AG04450 (cell line): ENCODE data around the gene QDPR. TPM values are rescaled to one million over a fixed set of nuclear protein-coding genes. Genes with fewer than 3 reads are reported as not detected.

Source experiments
- CTCF ChIA-PET: fragments of 300-600, 350-600 bp; formaldehyde crosslinking; extraction: SDS; loops from one replicate; lab custom pipeline; 2022; ENCODE audit warnings: antibody characterized with exemption, inconsistent platforms; lab: Charles Lee
- POLR2A ChIA-PET: fragments of 350-600 bp; formaldehyde crosslinking; extraction: SDS; loops from one replicate; lab custom pipeline; 2021; ENCODE audit warnings: antibody characterized with exemption, inconsistent platforms; lab: Yijun Ruan, JAX
- DNase-seq: peaks from one replicate; pipeline ENCODE4 v3.0.0-alpha.2; 2011; ENCODE audit warnings: low read depth, low spot score
- H3K27ac ChIP-seq: one replicate; pipeline ENCODE4 v1.5.1; 2012; ENCODE audit warnings: low read depth, low read length, control low read depth
- H3K27me3 ChIP-seq: one replicate; pipeline ENCODE4 v1.6.0; 2012; ENCODE audit warnings: low read length; ENCODE audit not compliant: control insufficient read depth, insufficient read depth
- H3K4me3 ChIP-seq: 2 replicates; pipeline ENCODE4 v1.5.1; 2011; ENCODE audit warnings: mild to moderate bottlenecking, low read depth, low read length, control low read depth
- H3K9me3 ChIP-seq: 2 replicates; pipeline ENCODE4 v1.5.1; 2012; ENCODE audit warnings: low read length; ENCODE audit not compliant: control insufficient read depth, insufficient read depth
- polyA plus RNA-seq: library from polyadenylated mRNA; depleted of rRNA; stranded (reverse); fragments of >200 nt; gene quantifications from 2 replicates; pipeline ENCODE4 v1.2.3, GENCODE V29; 2011
- TF ChIP-seq, protein P1 (sequence below): IDR thresholded peaks from 2 replicates; pipeline ENCODE4 v1.5.1; 2011; ENCODE audit warnings: low read depth, low read length, control low read depth, inconsistent platforms

The QDPR gene
- polyA plus RNA-seq, 1 experiment = 36.4 TPM

DNA sequence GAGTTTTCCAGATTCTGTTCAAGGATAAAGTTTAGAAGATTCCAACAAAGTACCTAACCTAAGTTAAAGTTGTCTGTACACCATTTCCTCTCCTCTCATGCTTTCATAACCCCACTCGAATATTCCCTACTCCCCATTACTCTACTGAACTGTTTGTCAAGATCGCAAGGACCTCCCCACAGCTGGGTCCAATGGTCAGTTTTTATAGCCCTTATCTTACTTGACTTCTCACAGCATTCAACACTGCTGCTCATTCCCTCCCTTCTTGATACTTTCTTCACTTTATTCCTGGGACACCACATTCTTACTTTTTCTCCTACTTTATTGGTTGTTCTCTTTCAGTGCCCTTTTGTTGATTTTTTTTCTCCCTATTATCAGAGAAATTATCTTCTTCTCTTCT, 30.9 kb downstream of the QDPR start:
- ChIA-PET POLR2A (no interaction called here), CTCF (no interaction called here)
- Histone ChIP-seq H3K4me3 (no peak overlapping the region), H3K9me3 (peaks cover 4% of the 10 kb centered on the region; the same call in 1 of the 2 replicates), H3K27me3 (no peaks in the 10 kb centered on the region), H3K27ac (no peak overlapping the region)
- DNase-seq = no peak
- TF ChIP-seq, protein P1, sequence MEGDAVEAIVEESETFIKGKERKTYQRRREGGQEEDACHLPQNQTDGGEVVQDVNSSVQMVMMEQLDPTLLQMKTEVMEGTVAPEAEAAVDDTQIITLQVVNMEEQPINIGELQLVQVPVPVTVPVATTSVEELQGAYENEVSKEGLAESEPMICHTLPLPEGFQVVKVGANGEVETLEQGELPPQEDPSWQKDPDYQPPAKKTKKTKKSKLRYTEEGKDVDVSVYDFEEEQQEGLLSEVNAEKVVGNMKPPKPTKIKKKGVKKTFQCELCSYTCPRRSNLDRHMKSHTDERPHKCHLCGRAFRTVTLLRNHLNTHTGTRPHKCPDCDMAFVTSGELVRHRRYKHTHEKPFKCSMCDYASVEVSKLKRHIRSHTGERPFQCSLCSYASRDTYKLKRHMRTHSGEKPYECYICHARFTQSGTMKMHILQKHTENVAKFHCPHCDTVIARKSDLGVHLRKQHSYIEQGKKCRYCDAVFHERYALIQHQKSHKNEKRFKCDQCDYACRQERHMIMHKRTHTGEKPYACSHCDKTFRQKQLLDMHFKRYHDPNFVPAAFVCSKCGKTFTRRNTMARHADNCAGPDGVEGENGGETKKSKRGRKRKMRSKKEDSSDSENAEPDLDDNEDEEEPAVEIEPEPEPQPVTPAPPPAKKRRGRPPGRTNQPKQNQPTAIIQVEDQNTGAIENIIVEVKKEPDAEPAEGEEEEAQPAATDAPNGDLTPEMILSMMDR = no peak

DNA sequence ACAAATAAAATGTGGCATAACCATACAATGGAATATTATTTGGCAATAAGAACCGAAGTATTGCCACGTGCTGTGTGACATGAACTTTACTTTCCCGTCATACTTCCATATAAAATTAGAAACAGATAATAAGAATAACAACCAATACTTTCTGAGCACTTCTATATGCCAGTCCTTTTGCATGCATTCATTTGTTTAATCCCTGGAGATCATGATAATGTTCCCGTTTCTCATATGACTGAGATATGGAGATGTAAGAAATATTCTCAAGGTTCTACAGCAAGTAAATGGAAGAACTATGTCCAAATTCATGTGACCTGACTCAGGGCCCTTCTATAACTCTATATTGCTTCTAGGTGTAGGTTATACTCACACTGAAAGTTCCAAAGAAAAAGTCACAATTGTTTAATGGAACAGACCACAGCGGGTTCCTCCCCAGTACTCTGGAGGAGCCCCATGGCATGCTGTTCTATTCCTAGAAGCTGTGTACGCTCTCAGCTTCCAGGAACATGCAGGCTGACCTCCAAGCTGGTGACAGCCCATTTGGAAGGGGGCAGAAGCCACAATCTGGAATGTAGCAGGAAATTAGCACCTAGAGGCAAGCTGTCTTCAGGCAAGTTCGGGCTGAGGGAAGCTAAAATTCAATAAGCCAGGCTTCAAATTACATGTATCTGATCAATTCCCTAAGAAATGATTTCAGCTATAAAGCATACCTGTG, 31.5 kb downstream of the QDPR start:
- ChIA-PET POLR2A (no interaction called here), CTCF (no interaction called here)
- H3K4me3 ChIP-seq = no peak overlapping the region
- peaks cover 4% of the 10 kb centered on the region; the same call in 1 of the 2 replicates for H3K9me3 ChIP-seq
- TF ChIP-seq, protein P1 = no peak
- H3K27me3 ChIP-seq = no peaks in the 10 kb centered on the region
- no peak for DNase-seq
- H3K27ac ChIP-seq = no peak overlapping the region

DNA sequence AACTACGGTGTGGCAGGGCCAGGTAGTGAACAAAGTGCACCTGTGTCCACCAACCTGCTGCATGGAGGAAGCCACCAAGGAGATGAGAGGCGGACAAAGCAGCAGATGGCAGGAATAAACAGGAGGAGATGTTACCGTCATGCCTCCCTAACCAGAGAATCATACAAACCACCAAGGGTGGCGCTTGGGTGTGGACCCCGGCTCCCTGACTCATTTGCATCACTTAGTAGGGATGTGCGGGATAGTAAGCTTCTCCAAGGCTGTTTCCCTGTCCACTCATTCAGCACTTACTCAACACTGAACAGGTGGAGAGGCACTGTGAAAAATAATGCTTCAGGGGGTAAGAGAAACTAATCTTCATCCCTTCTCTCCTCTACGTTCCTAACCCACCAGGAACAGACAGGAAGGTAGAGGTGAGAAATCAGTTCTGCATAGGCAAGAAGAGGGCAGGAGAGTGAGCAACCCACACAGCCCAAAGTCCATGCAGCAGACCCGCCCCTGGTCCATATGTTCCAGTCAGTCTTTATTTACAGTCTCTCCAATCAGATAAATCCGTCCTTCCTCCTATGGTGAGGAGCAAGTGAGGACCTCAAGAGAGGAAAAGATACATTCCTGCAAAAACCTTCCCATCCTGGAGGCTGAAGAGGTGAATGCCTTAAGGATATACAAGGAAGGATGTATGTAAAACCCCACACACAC, 34.0 kb downstream of the QDPR start:
- no peak for DNase-seq
- ChIA-PET CTCF (no interaction called here), POLR2A (no interaction called here)
- no peaks in the 10 kb centered on the region for H3K27me3 ChIP-seq
- no peak overlapping the region for H3K4me3 ChIP-seq
- TF ChIP-seq, protein P1 = no peak
- peaks cover 4% of the 10 kb centered on the region; the same call in 1 of the 2 replicates for H3K9me3 ChIP-seq
- H3K27ac ChIP-seq = no peak overlapping the region

DNA sequence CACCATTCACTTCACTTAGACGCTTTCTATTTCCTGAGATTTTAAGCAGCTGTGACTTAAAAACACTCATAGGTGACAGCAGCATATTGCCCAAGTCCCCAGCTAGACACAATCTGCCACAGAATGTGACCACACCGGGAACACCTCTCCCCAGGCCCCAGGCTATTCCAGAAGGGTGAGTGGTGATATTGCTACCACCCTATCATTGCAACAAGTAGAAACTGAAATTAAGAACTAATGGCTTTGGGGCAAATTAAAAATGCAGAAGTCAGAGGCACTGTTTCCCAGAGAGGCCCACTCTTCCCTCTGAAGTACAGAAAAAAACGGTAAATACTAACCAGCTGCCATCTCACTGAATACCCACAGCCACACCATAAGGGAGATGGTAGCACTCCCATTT, 35.0 kb downstream of the QDPR start:
- H3K27me3 ChIP-seq = no peaks in the 10 kb centered on the region
- TF ChIP-seq, protein P1 = no peak
- no peak overlapping the region for H3K4me3 ChIP-seq
- ChIA-PET POLR2A (no interaction called here), CTCF (interaction anchor here (1.0 kb wide), 1 partner anchor 29 kb away, joined by 3 read pairs; no protein-coding TSS in a partner anchor)
- no peak for DNase-seq
- H3K27ac ChIP-seq = no peak overlapping the region
- peaks cover 4% of the 10 kb centered on the region; the same call in 1 of the 2 replicates for H3K9me3 ChIP-seq

DNA sequence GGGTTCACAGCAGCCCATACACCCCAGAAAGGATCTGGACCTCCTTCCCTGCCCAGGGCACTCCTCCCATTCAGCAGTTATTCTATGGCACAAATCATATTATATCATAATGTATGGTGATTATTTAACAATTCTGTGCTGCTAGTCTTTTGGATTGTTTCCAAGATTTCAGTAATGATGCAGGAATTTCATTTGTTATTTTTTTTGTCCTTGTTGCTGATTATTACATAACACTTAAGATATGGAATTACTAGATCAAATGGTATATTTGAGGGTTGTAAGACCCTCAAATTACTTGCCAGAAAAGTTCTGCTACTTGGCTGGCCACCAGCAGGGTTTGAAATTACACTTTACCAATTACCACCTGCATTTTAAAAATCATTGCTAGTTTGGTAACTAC, 36.4 kb downstream of the QDPR start:
- TF ChIP-seq, protein P1 = no peak
- ChIA-PET POLR2A (no interaction called here), CTCF (interaction anchor here (0.6 to 10.6 kb wide), 4 partner anchors 8 to 683 kb away, joined by 3 to 141 read pairs (median 56); no protein-coding TSS in a partner anchor)
- DNase-seq = no peak
- Histone ChIP-seq H3K9me3 (no peaks in the 10 kb centered on the region), H3K27me3 (no peaks in the 10 kb centered on the region), H3K27ac (no peak overlapping the region), H3K4me3 (no peak overlapping the region)
